Stimulated activated CD4-positive, alpha-beta T cell treated with anti-CD3 and anti-CD28 coated beads, Interleukin-15, amount 100 ng/mL, for 24 hours (primary cell): ENCODE measurements around the gene ZG16.
"Not testable (repeated sequence)": the region's sequence is repeated elsewhere in the genome, so short reads cannot be mapped to it uniquely, and the experiment has no call there.

Experiments used
- DNase-seq: peaks from one replicate; pipeline ENCODE4 v3.0.0-alpha.2; 2020

ZG16 gene

GRCh38 chr16:29777576-29778350, at the start of gene ZG16:
TSS of gene ZG16 (plus strand) at chr16:29778256. CDS start at chr16:29779267, 1,011 bp downstream.
- DNase-seq: no peak

GRCh38 chr16:29729116-29729521, 48.9 kb upstream of the ZG16 start:
- DNase-seq: no peak

- DNase-seq: no peak
Measured at GRCh38 chr16:29730649-29731048, 47.4 kb upstream of the ZG16 start.

GRCh38 chr16:29731768-29732601, 46.1 kb upstream of the ZG16 start:
- peak; percentile 91 for DNase-seq

- no peak for DNase-seq
Measured at GRCh38 chr16:29734786-29735185, 43.3 kb upstream of the ZG16 start.

GRCh38 chr16:29736112-29736511, 41.9 kb upstream of the ZG16 start:
- DNase-seq: no peak

GRCh38 chr16:29736764-29737163, 41.3 kb upstream of the ZG16 start:
- DNase-seq: no peak

GRCh38 chr16:29737713-29738112, 40.3 kb upstream of the ZG16 start:
- DNase-seq: no peak

- DNase-seq: peak; percentile 42
Measured at GRCh38 chr16:29738514-29738913, 39.5 kb upstream of the ZG16 start.

- DNase-seq: not testable (repeated sequence)
Measured at GRCh38 chr16:29739927-29740629, 38.0 kb upstream of the ZG16 start.

GRCh38 chr16:29740630-29741015, 37.4 kb upstream of the ZG16 start:
- DNase-seq: not testable (repeated sequence)

- no peak for DNase-seq
Measured at GRCh38 chr16:29742683-29743275, 35.3 kb upstream of the ZG16 start.

- DNase-seq: peak; percentile 6
Measured at GRCh38 chr16:29743475-29743826, 34.6 kb upstream of the ZG16 start.

GRCh38 chr16:29743827-29744531, 34.1 kb upstream of the ZG16 start:
- peak; percentile 48 for DNase-seq

- DNase-seq: peak; percentile 14
Measured at GRCh38 chr16:29744541-29745101, 33.4 kb upstream of the ZG16 start.

GRCh38 chr16:29745121-29745852, 32.8 kb upstream of the ZG16 start:
- DNase-seq: peak; percentile 66

- DNase-seq: peak; percentile 90
Measured at GRCh38 chr16:29745853-29746345, 32.2 kb upstream of the ZG16 start, which contains the start of gene C16orf54. TSS of gene C16orf54 (minus strand) at chr16:29745990. CDS start at chr16:29744951, 1,039 bp downstream.

GRCh38 chr16:29746518-29746917, 31.5 kb upstream of the ZG16 start:
- DNase-seq: not testable (repeated sequence)

- DNase-seq: no peak
Measured at GRCh38 chr16:29747947-29748759, 29.9 kb upstream of the ZG16 start.

- peak; percentile 24 for DNase-seq
Measured at GRCh38 chr16:29748760-29749149, 29.3 kb upstream of the ZG16 start.
